Lower leg skin (tissue), 4 donors: ENCODE measurements around the gene PLA2G2C. TPM values are rescaled to one million over a fixed set of nuclear protein-coding genes. Genes with fewer than 3 reads are reported as not detected.

Source experiments
- DNase-seq, 2 donors: peaks; one replicate each; pipeline ENCODE4 v3.0.0-alpha.2; 2019; ENCODE audit warnings: low spot score in 2 of 2
- H3K4me3 ChIP-seq: fragments of 200-600 bp; sonication (generic); 2 replicates; pipeline ENCODE4 v1.5.1; 2017; ENCODE audit warnings: mild to moderate bottlenecking, low read depth; ENCODE audit not compliant: poor library complexity, severe bottlenecking
- CTCF ChIP-seq, 3 donors: fragments of 450-650 bp; IDR thresholded peaks; one replicate each; pipeline ENCODE4 v1.5.1; 2016; ENCODE audit warnings: antibody characterized with exemption in 3 of 3, mild to moderate bottlenecking in 3 of 3, moderate library complexity in 2 of 3
- POLR2A ChIP-seq, 2 donors: fragments of 450-650 bp; IDR thresholded peaks; one replicate each; pipeline ENCODE4 v1.6.1; 2016 to 2017; ENCODE audit warnings: antibody characterized with exemption in 2 of 2, mild to moderate bottlenecking in 1 of 2, moderate library complexity in 1 of 2
- WGBS, 2 donors: methylation state at CpG; one replicate each; pipeline ENCODE4 v1.1.5; 2018; 5-methylcytosine and 5-hydroxymethylcytosine counted together
- intact Hi-C: fragments of 100-400 bp; cut with DNase I; formaldehyde crosslinking; loops from one replicate; pipeline ENCODE4 v1.15.0; 2023; ENCODE audit warnings: low total_unique reads
- total RNA-seq, 4 donors: library from RNA; depleted of rRNA; stranded (reverse); fragments of >200 nt; gene quantifications; one replicate each; pipeline ENCODE4 v1.1.0, GENCODE V29; 2016

PLA2G2C gene
- total RNA-seq, 4 donors from 2014 or later, result 0.10 TPM; not detected in 3

- DNase-seq, result no peak
- intact Hi-C loops, result loop anchor here (2.0 to 5.0 kb wide), 3 partner anchors 47 to 232 kb away; no protein-coding TSS in a partner anchor
- TF ChIP-seq POLR2A (IDR thresholded peaks at IDR 0.05), result no peak
- no peak for TF ChIP-seq CTCF (IDR thresholded peaks at IDR 0.05)
These were observed 36.6 kb downstream of the PLA2G2C start for GRCh38 chr1:20149601-20150325.

DNA sequence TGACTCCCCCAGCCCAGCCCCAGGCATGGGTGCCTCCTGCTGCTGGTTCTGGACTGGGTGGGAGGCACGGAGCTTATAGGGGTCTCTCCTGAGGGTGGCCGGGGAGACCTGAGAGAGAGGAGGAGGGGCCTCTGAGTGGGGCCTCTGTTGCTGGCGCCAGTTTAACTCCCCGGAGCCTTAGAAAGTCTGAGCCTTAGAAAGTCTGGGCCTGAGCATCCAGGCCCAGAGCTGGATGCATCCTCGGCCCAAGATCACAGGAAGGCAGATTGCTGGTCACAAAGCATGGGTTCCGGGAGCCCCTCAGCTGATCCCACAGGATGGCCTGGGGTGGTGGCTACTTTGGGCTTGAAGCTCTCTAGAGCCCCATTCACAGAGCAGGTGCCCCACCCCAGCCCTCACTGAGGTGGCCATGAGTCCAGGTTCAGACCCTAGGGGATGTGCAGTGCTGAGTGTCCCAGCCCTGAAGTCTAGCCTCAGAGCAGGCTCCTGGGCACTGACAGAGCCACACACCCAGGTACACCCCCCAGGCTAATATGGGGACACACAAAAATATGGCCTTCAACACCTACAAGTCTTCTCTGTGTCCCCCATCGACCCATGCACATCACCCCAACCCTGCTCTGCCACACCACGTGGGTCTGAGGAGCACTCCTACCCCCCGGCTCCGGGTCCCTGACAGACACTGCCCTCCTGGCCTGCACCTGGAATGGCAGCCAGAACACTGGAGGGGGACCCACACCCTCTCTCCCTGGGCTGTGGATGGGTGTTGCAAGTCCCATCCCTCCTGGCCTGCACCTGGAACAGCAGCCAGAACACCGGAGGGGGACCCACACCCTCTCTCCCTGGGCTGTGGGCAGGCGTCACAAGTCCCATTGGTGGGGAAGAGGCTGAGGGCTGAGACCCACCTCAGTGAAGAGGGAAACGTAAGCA is 37.5 kb downstream of the PLA2G2C start:
- TF ChIP-seq POLR2A (IDR thresholded peaks at IDR 0.05) (no peak), CTCF (IDR thresholded peaks at IDR 0.05) (no peak)
- intact Hi-C loops, result loop anchor here (2.0 kb wide), 1 partner anchor 176 kb away; no protein-coding TSS in a partner anchor
- 89 to 95% methylated on average over 10 to 13 of the region's 13 CpGs for WGBS, 2 donors
- DNase-seq, result no peak
- no peak overlapping the region for H3K4me3 ChIP-seq

More at GRCh38 chr1:20149601-20150325, 36.6 kb downstream of the PLA2G2C start:
- H3K4me3 ChIP-seq, result no peak overlapping the region
- WGBS, 2 donors, result 86 to 90% methylated on average over 25 to 27 of the region's 27 CpGs

DNA sequence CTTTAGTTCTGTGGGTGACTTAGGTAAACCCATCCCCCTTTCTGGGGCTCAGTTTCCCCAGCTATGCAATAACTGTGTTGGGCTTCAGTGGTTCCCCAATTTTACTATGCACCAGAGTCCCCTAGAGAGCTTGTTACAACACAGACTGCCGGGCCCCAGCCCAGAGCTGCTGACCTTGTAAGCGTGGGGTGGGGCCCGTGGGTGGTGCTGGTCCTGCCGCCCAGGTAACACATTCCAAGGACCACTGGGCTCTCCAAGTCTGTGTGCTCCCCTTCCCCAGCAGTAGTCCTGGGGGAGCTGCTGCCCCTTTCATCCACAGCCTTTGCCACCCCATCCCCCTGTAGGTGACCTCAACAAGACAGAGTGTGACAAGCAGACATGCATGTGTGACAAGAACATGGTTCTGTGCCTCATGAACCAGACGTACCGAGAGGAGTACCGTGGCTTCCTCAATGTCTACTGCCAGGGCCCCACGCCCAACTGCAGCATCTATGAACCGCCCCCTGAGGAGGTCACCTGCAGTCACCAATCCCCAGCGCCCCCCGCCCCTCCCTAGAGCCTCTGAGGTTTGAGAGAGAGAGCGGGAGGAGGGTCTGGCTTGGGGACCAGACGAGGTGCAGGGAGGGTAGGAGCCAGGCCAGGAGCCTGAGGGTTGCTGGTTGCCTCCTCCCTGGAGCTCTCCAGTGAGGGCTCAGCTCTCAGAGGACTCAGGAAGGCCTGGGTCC is 38.3 kb downstream of the PLA2G2C start:
- no peak for DNase-seq
- intact Hi-C loops, result loop anchor here (2.0 kb wide), 1 partner anchor 175 kb away; no protein-coding TSS in a partner anchor
- no peak overlapping the region for H3K4me3 ChIP-seq
- WGBS, 2 donors, result 65 to 67% methylated on average over 13 of the region's 13 CpGs
- TF ChIP-seq CTCF (IDR thresholded peaks at IDR 0.05) (no peak), POLR2A (IDR thresholded peaks at IDR 0.05) (no peak)

GRCh38 chr1:20143734-20144565 is 42.4 kb downstream of the PLA2G2C start:
- intact Hi-C loops, result no loop called here
- H3K4me3 ChIP-seq, result no peak overlapping the region
- DNase-seq, result no peak
- TF ChIP-seq CTCF (IDR thresholded peaks at IDR 0.05), result no peak
- TF ChIP-seq POLR2A (IDR thresholded peaks at IDR 0.05), result no peak
- 68 to 75% methylated on average over 13 of the region's 13 CpGs for WGBS, 2 donors

- no peak for DNase-seq
- TF ChIP-seq CTCF (IDR thresholded peaks at IDR 0.05), result no peak
- no peak for TF ChIP-seq POLR2A (IDR thresholded peaks at IDR 0.05)
- no peak overlapping the region for H3K4me3 ChIP-seq
- intact Hi-C loops, result no loop called here
- 95 to 97% methylated on average over 4 to 8 of the region's 8 CpGs for WGBS, 2 donors
These were observed 43.0 kb downstream of the PLA2G2C start for GRCh38 chr1:20143318-20143717.
